ENCODE results near the gene GEMIN7.
A peak's percentile ranks its signal among the peaks of the same experiment; 100 is the strongest.

Gene GEMIN7

DNA sequence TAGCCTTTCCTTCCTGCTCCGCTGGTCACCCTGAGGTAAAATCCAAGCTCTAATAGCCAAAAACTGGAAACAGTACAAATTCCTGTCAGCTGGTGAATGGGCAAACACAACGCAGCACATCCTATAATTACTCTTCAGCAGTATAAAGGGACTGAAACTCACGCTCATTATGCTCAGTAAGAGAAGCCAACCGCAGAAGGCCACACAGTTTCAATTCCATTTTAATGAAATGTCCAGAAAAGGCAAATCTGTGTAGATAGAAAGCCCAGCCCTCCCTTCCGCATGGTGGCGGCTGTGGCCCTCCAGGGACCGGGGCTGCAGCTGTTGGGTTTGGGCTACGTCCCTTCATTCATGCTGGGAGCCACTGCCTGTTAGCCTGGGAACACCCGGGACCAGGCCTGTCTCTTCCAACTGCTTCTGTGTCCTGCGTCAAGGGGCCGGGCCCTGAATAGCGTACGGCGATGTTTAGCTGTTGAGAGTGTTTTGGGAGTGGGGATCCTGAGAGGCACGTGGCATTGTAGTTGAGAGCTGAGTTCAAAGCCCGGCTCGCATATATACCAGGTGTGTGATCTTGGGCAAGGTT, 58.2 kb downstream of the GEMIN7 start:
- Histone ChIP-seq H3K4me3 (ENCODE audit: low read depth, low read length, poor library complexity, severe bottlenecking) (peak overlapping the region; percentile 25), H3K79me2 (ENCODE audit: insufficient read depth, low read length) (no peaks in the 10 kb centered on the region), H4K20me1 (ENCODE audit: insufficient read depth, low read length) (no peaks in the 10 kb centered on the region), H3K4me1 (ENCODE audit: insufficient read depth, low read length, severe bottlenecking) (peaks cover 53% of the 10 kb centered on the region), H3F3A (ENCODE audit: insufficient read depth, low read length) (no peaks in the 10 kb centered on the region), H3K4me2 (ENCODE audit: low read length) (peak overlapping the region; percentile 60), H3K27me3 (ENCODE audit: insufficient read depth, low read length) (no peaks in the 10 kb centered on the region), H3K27ac (ENCODE audit: low read depth, low read length, poor library complexity, severe bottlenecking) (peak overlapping the region; percentile 93), H3K36me3 (ENCODE audit: insufficient read depth, low read length) (peaks cover 12% of the 10 kb centered on the region; the same call in 1 of the 2 replicates), H3K9me2 (ENCODE audit: low read depth, low read length) (no peaks in the 10 kb centered on the region), H3K9me3 (ENCODE audit: low read length) (no peaks in the 10 kb centered on the region), H2AFZ (ENCODE audit: low read length) (no peak overlapping the region), H3K9ac (ENCODE audit: low read length) (peak overlapping the region; percentile 50)
- TF ChIP-seq, protein P1, sequence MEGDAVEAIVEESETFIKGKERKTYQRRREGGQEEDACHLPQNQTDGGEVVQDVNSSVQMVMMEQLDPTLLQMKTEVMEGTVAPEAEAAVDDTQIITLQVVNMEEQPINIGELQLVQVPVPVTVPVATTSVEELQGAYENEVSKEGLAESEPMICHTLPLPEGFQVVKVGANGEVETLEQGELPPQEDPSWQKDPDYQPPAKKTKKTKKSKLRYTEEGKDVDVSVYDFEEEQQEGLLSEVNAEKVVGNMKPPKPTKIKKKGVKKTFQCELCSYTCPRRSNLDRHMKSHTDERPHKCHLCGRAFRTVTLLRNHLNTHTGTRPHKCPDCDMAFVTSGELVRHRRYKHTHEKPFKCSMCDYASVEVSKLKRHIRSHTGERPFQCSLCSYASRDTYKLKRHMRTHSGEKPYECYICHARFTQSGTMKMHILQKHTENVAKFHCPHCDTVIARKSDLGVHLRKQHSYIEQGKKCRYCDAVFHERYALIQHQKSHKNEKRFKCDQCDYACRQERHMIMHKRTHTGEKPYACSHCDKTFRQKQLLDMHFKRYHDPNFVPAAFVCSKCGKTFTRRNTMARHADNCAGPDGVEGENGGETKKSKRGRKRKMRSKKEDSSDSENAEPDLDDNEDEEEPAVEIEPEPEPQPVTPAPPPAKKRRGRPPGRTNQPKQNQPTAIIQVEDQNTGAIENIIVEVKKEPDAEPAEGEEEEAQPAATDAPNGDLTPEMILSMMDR (IDR thresholded peaks at IDR 0.05; ENCODE audit: low read length): no peak
- TF ChIP-seq EZH2 (IDR thresholded peaks at IDR 0.05; ENCODE audit: borderline replicate concordance, low read length): no peak

DNA sequence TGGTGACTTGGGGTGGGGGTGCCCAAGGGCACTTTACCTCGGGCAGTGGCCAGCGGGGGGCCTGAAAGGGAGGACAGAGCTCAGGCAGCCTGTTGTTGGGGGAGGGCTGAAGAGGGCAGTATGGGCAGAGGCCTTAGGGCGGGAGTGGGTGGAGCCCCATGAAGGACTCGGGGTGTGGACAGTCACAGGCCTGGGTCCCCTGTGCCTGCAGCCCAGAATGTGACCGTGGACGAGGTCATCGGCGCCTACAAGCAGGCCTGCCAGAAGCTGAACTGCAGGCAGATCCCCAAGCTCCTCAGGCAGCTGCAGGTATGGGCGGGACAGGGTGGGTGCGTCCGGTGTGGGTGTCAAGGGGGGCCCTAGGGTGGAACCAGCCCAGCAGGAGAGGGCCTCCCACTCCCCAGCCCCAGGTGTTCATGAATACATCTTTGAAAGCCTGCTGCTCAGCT, 59.3 kb downstream of the GEMIN7 start:
- TF ChIP-seq, protein P1 (IDR thresholded peaks at IDR 0.05; ENCODE audit: low read length): no peak
- TF ChIP-seq EZH2 (IDR thresholded peaks at IDR 0.05; ENCODE audit: borderline replicate concordance, low read length): no peak
- no peak overlapping the region for H2AFZ ChIP-seq (ENCODE audit: low read length)
- no peaks in the 10 kb centered on the region for H3K9me2 ChIP-seq (ENCODE audit: low read depth, low read length)
- H3K79me2 ChIP-seq (ENCODE audit: insufficient read depth, low read length): no peaks in the 10 kb centered on the region
- no peaks in the 10 kb centered on the region for H3K27me3 ChIP-seq (ENCODE audit: insufficient read depth, low read length)
- peak overlapping the region; percentile 60; the same call in 1 of the 2 replicates for H3K4me2 ChIP-seq (ENCODE audit: low read length)
- H3K4me3 ChIP-seq (ENCODE audit: low read depth, low read length, poor library complexity, severe bottlenecking): no peak overlapping the region
- H4K20me1 ChIP-seq (ENCODE audit: insufficient read depth, low read length): no peaks in the 10 kb centered on the region
- H3K9me3 ChIP-seq (ENCODE audit: low read length): no peaks in the 10 kb centered on the region
- H3K9ac ChIP-seq (ENCODE audit: low read length): peak overlapping the region; percentile 21; the same call in 1 of the 2 replicates
- peak overlapping the region; percentile 93 for H3K27ac ChIP-seq (ENCODE audit: low read depth, low read length, poor library complexity, severe bottlenecking)
- H3K4me1 ChIP-seq (ENCODE audit: insufficient read depth, low read length, severe bottlenecking): peaks cover 53% of the 10 kb centered on the region
- H3K36me3 ChIP-seq (ENCODE audit: insufficient read depth, low read length): peaks cover 22% of the 10 kb centered on the region; the same call in 1 of the 2 replicates
- H3F3A ChIP-seq (ENCODE audit: insufficient read depth, low read length): no peaks in the 10 kb centered on the region

GRCh38 chr19:45139286-45140143, 60.5 kb downstream of the GEMIN7 start:
- Histone ChIP-seq H3K9me3 (ENCODE audit: low read length) (no peaks in the 10 kb centered on the region), H4K20me1 (ENCODE audit: insufficient read depth, low read length) (no peaks in the 10 kb centered on the region), H3K9me2 (ENCODE audit: low read depth, low read length) (no peaks in the 10 kb centered on the region), H3K4me3 (ENCODE audit: low read depth, low read length, poor library complexity, severe bottlenecking) (no peak overlapping the region), H3K9ac (ENCODE audit: low read length) (no peak overlapping the region), H2AFZ (ENCODE audit: low read length) (no peak overlapping the region), H3F3A (ENCODE audit: insufficient read depth, low read length) (no peaks in the 10 kb centered on the region), H3K4me1 (ENCODE audit: insufficient read depth, low read length, severe bottlenecking) (peaks cover 43% of the 10 kb centered on the region), H3K4me2 (ENCODE audit: low read length) (no peak overlapping the region), H3K27me3 (ENCODE audit: insufficient read depth, low read length) (no peaks in the 10 kb centered on the region), H3K79me2 (ENCODE audit: insufficient read depth, low read length) (no peaks in the 10 kb centered on the region), H3K27ac (ENCODE audit: low read depth, low read length, poor library complexity, severe bottlenecking) (no peak overlapping the region), H3K36me3 (ENCODE audit: insufficient read depth, low read length) (peaks cover 26% of the 10 kb centered on the region; the same call in 1 of the 2 replicates)
- no peak for TF ChIP-seq EZH2 (IDR thresholded peaks at IDR 0.05; ENCODE audit: borderline replicate concordance, low read length)
- TF ChIP-seq, protein P1 (IDR thresholded peaks at IDR 0.05; ENCODE audit: low read length): no peak

Data from OCI-LY1 (cell line).